Endothelial cell (in vitro differentiated cells): ENCODE measurements around the gene NOTCH3. TPM values are rescaled to one million over a fixed set of nuclear protein-coding genes. Genes with fewer than 3 reads are reported as not detected.

Source experiments
- DNase-seq: peaks from one replicate; pipeline ENCODE4 v3.0.0; 2021; ENCODE audit warnings: low spot score
- H3K27ac Mint-ChIP-seq: one replicate; pipeline ENCODE4 v1.8.0; 2021; ENCODE audit warnings: mixed read lengths, inconsistent platforms; ENCODE audit not compliant: unreplicated experiment
- H3K27me3 Mint-ChIP-seq: one replicate; pipeline ENCODE4 v1.8.0; 2021; ENCODE audit warnings: mild to moderate bottlenecking, moderate library complexity, mixed read lengths, inconsistent platforms; ENCODE audit not compliant: unreplicated experiment
- H3K36me3 Mint-ChIP-seq: one replicate; pipeline ENCODE4 v1.8.0; 2021; ENCODE audit warnings: mild to moderate bottlenecking, low read depth, mixed read lengths, inconsistent platforms; ENCODE audit not compliant: unreplicated experiment
- H3K4me1 Mint-ChIP-seq: one replicate; pipeline ENCODE4 v1.8.0; 2021; ENCODE audit warnings: mild to moderate bottlenecking, mixed read lengths, inconsistent platforms; ENCODE audit not compliant: unreplicated experiment
- H3K4me3 Mint-ChIP-seq: one replicate; pipeline ENCODE4 v1.8.0; 2021; ENCODE audit warnings: mild to moderate bottlenecking, mixed read lengths, inconsistent platforms; ENCODE audit not compliant: unreplicated experiment
- H3K9me3 Mint-ChIP-seq: one replicate; pipeline ENCODE4 v1.8.0; 2021; ENCODE audit warnings: mixed read lengths, inconsistent platforms; ENCODE audit not compliant: unreplicated experiment
- CTCF ChIP-seq: fragments of 200-600 bp; sonication (generic); IDR thresholded peaks from one replicate; pipeline ENCODE4 v1.5.0; 2021; ENCODE audit warnings: antibody characterized with exemption; ENCODE audit not compliant: unreplicated experiment
- total RNA-seq: library from RNA; stranded (reverse); fragmentation: NEBNext Ultra II Directional; extraction: Animal tissue kit (Norgen Biotek cat#: 25700); gene quantifications from one replicate; pipeline ENCODE4 v1.2.1, GENCODE V29; 2021; ENCODE audit not compliant: unreplicated experiment

The NOTCH3 gene
- total RNA-seq, 1 donor from 2014 or later: 96.8 TPM

- Mint-ChIP-seq H3K9me3 (no peaks in the 10 kb centered on the region), H3K4me3 (peak overlapping the region; percentile 76), H3K27me3 (peaks cover 24% of the 10 kb centered on the region), H3K36me3 (peaks cover 49% of the 10 kb centered on the region), H3K4me1 (peaks cover 28% of the 10 kb centered on the region), H3K27ac (no peak overlapping the region)
- no peak for TF ChIP-seq CTCF
- no peak for DNase-seq
Measured at GRCh38 chr19:15118789-15119494, 81.9 kb downstream of the NOTCH3 start.

GRCh38 chr19:15118248-15118647 lies 82.5 kb downstream of the NOTCH3 start:
- H3K4me3 Mint-ChIP-seq: peak overlapping the region; percentile 76
- DNase-seq: no peak
- TF ChIP-seq CTCF: no peak
- H3K27me3 Mint-ChIP-seq: peaks cover 24% of the 10 kb centered on the region
- no peak overlapping the region for H3K27ac Mint-ChIP-seq
- peaks cover 49% of the 10 kb centered on the region for H3K36me3 Mint-ChIP-seq
- H3K4me1 Mint-ChIP-seq: peaks cover 28% of the 10 kb centered on the region
- H3K9me3 Mint-ChIP-seq: no peaks in the 10 kb centered on the region

- peak overlapping the region; percentile 90 for H3K27ac Mint-ChIP-seq
- DNase-seq: no peak
- H3K36me3 Mint-ChIP-seq: peaks cover 59% of the 10 kb centered on the region
- peaks cover 28% of the 10 kb centered on the region for H3K4me1 Mint-ChIP-seq
- TF ChIP-seq CTCF: no peak
- peak overlapping the region; percentile 72 for H3K4me3 Mint-ChIP-seq
- no peaks in the 10 kb centered on the region for H3K9me3 Mint-ChIP-seq
- peaks cover 24% of the 10 kb centered on the region for H3K27me3 Mint-ChIP-seq
Measured at GRCh38 chr19:15116856-15117255, 83.9 kb downstream of the NOTCH3 start.

GRCh38 chr19:15115762-15116615 lies 84.8 kb downstream of the NOTCH3 start:
- peaks cover 61% of the 10 kb centered on the region for H3K36me3 Mint-ChIP-seq

More at GRCh38 chr19:15115762-15116615, 84.8 kb downstream of the NOTCH3 start:
- Mint-ChIP-seq H3K9me3 (no peaks in the 10 kb centered on the region), H3K4me1 (peaks cover 29% of the 10 kb centered on the region), H3K27ac (peak overlapping the region; percentile 90), H3K27me3 (peaks cover 24% of the 10 kb centered on the region), H3K4me3 (peak overlapping the region; percentile 72)
- TF ChIP-seq CTCF: no peak
- no peak for DNase-seq
